HG03565 (cell line): ENCODE results near the gene ZBTB2.
"Not testable (repeated sequence)": the region's sequence is repeated elsewhere in the genome, so short reads cannot be mapped to it uniquely, and the experiment has no call there.

ENCODE experiments used
- ATAC-seq: cut with Tn5 transposase; IDR thresholded peaks from one replicate; pipeline ENCODE4 v1.9.1; 2021; ENCODE audit warnings: mild to moderate bottlenecking, moderate library complexity; ENCODE audit not compliant: unreplicated experiment

The ZBTB2 gene

DNA sequence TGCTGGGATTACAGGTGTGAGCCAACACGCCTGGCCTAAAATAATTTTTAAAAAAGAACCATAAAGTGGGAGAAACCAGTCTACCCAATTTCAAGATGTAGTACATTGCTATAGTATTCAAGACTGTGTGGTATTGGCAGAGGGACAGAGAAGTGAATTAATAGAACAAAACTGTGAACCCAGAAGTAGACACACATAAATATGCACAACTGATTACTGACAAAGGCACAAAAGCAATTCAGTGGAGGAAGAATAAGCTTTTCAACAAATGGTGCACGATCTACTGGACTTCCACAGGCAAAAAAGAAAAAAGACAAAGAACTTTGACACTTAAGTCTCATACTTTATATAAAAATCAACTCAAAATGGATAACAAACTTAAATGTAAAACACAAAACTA is 15.5 kb downstream of the ZBTB2 start:
- no peak for ATAC-seq

DNA sequence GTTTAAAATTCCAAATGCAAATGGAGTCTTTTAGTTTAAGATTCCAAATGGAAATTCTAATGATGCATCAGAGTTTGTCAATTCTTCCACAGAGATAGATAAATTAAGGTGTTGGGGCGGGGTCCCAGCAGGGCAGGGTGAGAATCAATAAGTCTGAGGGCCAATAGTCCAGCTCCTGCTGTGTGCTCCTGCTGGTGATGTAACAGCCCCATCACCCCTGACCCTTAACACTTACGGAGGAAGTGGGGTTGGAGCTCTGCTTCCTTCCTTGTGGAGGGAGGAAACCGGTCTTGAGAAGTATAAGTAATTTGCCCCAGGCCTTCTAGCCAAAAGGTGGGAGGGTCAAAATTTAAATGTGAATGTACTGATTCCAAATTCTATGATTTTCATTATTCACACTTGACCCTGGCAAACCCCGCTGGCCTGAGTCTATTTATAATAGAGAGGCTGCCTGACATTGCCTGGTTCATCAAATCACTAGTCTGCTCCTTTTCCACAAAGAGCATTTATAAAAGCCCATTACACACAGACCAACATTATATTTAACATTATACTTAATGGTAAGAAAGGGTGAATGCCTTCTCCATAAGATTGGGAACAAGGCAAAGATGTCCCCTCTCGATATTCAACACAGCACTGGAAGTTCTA is 17.2 kb downstream of the ZBTB2 start:
- no peak for ATAC-seq

DNA sequence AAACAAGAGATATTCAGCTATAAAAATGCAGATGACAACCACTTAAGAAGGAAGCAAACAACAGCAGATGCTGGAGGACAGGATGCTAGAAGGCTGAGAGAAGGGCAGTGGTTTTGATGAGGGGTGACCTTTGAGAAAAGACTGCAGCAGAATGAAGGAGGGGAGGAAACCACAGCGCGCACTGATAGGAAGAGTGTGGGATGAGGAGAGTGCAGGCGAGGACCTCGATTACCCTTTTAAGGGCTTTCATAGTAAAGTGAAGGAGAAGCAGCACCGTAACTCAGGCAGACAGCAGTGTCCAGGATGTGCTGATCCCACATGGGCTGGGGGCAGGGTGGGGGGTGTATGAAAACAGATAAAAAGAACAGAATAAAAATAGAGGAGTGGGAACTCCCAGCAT is 19.2 kb downstream of the ZBTB2 start:
- no peak for ATAC-seq

DNA sequence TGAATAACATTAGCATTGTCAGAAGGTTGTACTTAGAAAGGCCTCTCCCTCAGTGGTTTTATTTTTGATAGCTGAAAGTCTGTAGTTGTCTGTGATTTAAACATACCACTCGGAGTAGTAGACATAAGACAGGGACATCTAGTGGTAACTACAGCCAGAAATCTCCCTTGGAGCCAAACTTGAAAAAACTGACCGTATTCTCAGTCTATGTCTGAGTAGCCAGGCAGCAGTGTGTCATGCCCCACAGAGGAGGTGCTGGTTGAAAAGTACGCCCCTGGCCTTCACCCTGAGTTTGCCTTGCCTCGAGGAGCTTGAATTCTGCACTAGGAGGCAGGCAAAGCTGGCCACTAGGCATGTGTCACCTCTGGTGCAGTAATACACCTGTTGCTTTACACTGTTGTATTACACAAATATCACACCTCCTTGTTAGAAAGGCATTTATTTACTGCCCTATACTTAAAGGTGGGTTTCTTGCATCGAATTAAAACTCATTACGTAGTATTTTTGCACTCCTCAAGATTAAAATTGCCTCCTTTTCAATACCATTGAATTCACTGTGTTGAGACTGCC is 20.8 kb downstream of the ZBTB2 start:
- ATAC-seq: no peak

DNA sequence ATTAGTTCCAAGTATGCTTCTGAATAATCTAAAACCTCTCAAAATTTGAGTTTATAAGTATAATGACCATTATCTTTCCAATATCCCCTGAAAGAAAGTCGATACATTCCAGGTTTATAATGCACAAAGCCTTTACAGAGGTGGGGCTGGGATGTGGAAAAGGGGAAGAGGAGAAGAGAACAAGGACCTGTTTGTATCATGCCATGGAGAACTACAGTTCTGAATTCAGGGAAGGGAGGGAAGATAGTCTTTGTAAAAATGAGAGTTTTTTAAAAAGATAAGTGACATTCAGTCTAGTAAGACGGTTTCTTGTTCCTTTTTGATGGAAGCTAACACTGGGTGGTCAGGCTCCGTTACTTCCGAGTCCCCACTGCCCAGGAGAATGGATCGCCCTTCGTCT is 26.1 kb downstream of the ZBTB2 start:
- no peak for ATAC-seq

DNA sequence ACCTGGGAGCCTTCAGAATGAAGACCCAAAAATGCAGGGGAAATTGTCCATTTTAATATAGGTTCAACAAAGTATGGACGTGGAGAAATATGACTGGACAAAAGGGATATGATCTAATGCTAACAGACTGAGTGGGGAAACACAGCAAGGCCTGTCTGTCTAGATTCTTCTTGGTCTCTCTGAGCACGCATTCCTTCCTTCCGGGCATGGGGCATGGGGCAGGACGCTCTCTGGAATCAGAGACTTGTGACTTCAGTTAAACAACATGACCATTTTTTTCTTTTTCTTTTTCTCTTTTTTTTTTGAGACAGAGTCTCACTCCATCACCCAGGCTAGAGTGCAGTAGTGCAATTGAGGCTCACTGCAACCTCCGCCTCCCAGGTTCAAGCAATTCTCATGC is 31.9 kb downstream of the ZBTB2 start:
- ATAC-seq: no peak

DNA sequence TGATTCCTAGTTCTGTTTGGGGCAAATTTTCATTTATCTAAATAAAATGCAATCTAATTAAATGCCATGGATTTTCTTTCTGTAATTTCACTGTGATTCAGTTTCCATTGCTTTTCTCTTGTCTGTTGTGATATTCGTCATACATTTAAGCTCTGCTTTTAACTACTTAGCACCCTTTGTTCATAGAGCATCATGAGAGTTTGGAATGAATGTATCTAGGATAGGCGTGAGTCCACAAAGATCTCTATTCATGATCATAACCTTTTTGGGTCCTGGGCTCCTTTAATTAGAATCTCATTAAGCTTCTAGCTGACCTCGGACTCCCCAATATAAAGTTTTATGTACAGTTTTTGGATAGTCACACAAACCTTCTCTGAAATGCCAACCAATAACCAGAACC is 32.9 kb downstream of the ZBTB2 start:
- no peak for ATAC-seq

DNA sequence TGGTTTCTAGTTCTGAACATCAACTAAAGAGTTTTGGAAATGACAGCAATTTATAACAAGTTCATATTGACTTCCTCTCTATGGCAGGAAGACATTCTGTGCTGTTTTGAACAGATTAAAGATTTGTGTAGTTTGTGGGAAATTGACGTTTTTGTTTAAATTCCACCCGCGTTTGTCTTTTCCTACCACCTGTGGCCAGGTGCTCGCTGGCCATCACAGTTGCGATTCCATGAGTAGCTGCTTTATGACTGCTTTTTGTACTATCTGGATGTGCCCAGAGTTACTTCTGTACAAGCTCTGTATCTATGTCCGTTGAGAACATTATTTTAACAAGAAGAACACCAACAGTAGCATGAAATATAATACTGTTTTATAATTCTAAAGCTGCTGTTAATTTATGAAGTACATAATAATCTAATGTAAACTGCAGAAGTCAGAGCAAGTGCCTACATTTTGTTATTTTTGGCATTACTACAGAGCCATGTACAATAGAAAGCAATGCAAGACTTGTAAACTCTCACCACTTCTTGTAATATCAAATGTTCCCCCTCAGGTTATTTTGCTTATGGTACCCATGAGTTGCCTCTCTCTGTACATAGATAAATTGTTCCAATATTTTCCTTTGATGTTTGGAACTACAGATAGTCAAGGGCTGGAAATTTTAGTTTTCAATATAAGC is 33.5 kb downstream of the ZBTB2 start:
- ATAC-seq: no peak

DNA sequence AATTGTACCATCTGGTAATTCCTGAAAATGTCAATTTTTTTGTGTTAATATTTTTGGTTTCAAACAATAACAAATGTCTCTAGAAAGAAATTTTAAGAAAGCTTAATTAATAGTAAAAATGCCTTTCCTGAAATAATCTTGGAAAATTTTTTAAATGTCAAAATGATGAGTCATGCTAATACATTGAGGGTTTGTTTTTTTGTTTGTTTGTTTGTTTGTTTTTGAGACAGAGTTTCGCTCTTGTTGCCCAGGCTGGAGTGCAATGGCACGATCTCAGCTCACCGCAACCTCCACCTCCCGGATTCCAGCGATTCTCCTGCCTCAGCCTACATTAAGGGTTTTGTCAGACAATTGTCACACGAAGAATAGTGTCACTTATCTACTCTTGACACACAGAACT is 34.4 kb downstream of the ZBTB2 start:
- not testable (repeated sequence) for ATAC-seq

DNA sequence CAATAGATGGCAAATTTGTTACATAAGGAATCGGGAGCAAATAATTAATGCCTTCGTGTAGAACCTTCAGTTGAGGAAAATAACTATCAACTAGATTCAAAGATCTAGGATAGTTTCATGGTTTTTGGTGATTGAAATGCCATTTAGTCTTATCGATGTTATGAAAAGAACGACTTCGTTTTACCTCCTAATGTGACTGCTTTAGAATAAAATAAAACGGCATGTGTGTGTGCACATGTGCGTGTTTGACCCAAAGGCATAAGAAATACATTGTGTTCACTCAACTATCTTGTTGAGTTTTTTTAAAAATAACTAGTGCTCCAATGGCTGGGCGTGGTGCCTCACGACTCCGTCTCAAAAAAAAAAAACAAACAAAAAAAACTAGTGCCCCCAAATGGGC is 37.6 kb downstream of the ZBTB2 start:
- no peak for ATAC-seq

DNA sequence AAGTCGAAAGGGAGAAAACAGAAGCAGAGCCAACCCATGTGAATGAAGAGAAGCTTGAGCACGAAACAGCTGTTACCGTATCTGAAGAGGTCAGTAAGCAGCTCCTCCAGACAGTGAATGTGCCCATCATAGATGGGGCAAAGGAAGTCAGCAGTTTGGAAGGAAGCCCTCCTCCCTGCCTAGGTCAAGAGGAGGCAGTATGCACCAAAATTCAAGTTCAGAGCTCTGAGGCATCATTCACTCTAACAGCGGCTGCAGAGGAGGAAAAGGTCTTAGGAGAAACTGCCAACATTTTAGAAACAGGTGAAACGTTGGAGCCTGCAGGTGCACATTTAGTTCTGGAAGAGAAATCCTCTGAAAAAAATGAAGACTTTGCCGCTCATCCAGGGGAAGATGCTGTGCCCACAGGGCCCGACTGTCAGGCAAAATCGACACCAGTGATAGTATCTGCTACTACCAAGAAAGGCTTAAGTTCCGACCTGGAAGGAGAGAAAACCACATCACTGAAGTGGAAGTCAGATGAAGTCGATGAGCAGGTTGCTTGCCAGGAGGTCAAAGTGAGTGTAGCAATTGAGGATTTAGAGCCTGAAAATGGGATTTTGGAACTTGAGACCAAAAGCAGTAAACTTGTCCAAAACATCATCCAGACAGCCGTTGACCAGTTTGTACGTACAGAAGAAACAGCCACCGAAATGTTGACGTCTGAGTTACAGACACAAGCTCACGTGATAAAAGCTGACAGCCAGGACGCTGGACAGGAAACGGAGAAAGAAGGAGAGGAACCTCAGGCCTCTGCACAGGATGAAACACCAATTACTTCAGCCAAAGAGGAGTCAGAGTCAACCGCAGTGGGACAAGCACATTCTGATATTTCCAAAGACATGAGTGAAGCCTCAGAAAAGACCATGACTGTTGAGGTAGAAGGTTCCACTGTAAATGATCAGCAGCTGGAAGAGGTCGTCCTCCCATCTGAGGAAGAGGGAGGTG is 38.7 kb downstream of the ZBTB2 start:
- ATAC-seq: no peak

DNA sequence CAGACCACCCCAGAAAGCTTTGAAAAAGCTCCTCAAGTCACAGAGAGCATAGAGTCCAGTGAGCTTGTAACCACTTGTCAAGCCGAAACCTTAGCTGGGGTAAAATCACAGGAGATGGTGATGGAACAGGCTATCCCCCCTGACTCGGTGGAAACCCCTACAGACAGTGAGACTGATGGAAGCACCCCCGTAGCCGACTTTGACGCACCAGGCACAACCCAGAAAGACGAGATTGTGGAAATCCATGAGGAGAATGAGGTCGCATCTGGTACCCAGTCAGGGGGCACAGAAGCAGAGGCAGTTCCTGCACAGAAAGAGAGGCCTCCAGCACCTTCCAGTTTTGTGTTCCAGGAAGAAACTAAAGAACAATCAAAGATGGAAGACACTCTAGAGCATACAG is 39.6 kb downstream of the ZBTB2 start:
- no peak for ATAC-seq

DNA sequence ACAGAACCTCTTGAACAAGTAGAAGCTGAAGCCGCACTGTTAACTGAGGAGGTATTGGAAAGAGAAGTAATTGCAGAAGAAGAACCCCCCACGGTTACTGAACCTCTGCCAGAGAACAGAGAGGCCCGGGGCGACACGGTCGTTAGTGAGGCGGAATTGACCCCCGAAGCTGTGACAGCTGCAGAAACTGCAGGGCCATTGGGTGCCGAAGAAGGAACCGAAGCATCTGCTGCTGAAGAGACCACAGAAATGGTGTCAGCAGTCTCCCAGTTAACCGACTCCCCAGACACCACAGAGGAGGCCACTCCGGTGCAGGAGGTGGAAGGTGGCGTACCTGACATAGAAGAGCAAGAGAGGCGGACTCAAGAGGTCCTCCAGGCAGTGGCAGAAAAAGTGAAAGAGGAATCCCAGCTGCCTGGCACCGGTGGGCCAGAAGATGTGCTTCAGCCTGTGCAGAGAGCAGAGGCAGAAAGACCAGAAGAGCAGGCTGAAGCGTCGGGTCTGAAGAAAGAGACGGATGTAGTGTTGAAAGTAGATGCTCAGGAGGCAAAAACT is 40.1 kb downstream of the ZBTB2 start:
- ATAC-seq: no peak

DNA sequence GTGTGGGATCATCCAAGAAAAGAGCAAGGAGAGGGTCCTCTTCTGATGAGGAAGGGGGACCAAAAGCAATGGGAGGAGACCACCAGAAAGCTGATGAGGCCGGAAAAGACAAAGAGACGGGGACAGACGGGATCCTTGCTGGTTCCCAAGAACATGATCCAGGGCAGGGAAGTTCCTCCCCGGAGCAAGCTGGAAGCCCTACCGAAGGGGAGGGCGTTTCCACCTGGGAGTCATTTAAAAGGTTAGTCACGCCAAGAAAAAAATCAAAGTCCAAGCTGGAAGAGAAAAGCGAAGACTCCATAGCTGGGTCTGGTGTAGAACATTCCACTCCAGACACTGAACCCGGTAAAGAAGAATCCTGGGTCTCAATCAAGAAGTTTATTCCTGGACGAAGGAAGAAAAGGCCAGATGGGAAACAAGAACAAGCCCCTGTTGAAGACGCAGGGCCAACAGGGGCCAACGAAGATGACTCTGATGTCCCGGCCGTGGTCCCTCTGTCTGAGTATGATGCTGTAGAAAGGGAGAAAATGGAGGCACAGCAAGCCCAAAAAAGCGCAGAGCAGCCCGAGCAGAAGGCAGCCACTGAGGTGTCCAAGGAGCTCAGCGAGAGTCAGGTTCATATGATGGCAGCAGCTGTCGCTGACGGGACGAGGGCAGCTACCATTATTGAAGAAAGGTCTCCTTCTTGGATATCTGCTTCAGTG is 40.8 kb downstream of the ZBTB2 start:
- no peak for ATAC-seq

DNA sequence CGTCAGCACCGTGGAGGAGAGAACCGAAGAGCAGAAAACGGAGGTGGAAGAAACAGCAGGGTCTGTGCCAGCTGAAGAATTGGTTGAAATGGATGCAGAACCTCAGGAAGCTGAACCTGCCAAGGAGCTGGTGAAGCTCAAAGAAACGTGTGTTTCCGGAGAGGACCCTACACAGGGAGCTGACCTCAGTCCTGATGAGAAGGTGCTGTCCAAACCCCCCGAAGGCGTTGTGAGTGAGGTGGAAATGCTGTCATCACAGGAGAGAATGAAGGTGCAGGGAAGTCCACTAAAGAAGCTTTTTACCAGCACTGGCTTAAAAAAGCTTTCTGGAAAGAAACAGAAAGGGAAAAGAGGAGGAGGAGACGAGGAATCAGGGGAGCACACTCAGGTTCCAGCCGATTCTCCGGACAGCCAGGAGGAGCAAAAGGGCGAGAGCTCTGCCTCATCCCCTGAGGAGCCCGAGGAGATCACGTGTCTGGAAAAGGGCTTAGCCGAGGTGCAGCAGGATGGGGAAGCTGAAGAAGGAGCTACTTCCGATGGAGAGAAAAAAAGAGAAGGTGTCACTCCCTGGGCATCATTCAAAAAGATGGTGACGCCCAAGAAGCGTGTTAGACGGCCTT is 41.6 kb downstream of the ZBTB2 start:
- ATAC-seq: no peak

DNA sequence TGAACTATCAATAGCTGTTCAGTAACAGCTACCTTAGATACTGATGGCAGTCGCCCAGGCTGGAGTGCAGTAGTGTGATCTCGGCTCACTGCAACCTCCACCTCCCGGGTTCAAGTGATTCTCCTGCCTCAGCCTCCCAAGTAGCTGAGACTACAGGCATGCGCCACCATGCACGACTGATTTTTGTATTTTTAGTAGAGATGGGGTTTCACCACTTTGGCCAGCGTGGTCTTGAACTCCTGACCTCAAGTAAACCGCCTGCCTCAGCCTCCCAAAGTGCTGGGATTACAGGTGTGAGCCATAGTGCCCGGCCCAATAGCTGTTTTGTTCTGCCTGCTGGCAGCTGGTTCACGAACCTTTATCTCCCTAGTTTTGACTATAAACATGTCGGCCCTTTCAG is 48.6 kb downstream of the ZBTB2 start:
- ATAC-seq: not testable (repeated sequence)

DNA sequence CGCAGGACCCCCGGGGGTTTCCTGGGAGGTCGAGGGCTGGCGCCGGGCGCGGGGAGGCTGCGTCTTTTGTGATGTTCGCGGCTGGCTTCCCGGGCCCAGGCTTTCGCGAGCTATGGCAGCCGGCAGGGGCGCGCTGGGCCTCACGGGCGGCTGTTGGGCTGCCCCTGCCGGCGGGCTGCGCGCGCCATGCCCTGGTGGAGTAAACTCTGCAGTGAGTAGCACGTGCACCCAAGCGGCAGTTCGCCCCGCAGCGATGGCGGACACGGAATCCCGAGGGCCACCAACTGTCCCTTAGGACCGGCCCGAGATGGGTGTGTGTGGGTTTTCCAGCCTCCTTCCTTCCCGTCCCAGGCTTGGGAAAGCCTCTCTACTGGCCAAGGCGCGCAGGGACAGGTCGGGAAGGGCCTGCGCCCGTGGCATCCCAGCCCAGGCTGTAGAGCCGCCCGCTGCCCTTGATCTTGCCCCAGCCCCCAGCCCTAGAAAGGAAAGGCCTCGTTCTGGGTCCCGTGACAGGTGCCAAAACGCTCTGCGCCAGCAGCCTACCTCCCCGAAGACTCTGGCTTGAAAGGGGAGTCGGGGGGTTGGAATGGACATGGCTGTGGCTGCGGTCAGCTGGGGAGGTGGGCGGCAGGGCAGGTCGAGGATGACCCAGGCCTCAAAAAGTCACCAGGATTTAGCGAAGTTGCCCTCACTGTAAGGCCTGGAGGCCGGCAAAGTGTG is 49.7 kb downstream of the ZBTB2 start:
- ATAC-seq: no peak

DNA sequence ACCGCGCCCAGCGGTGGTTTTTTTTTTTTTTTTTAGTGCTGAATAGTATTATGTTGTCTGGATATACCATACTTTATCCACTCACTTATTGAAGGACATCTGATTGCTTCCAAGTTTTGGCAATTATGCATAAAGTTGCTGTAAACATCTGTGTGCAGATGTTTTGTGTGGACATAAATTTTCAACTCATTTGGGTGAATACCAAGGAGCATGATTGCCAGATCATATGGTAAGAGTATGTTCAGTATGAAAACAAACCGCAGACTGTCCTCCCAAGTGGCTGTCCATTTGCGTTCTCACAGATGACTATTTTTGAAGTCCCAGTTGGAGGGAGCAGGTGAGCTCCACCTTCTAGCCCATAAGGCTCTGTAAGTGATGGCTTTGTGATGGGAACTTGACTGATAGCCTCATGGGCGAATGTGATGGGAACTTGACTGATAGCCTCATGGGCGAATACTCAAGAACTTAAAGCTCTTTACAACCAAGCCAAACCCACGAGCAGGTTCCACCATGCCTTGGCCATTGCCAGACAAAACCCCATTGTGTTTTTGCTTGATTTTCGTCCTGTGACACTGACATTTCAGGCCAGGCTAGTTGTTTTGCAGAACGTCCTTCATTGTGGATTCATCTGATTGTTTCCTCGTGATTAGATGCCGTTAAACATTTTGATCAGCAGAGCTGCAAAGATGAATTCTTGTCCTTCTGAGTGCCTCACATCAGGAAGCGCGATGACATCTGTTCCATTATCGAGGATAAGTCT is 51.0 kb downstream of the ZBTB2 start:
- ATAC-seq: no peak

DNA sequence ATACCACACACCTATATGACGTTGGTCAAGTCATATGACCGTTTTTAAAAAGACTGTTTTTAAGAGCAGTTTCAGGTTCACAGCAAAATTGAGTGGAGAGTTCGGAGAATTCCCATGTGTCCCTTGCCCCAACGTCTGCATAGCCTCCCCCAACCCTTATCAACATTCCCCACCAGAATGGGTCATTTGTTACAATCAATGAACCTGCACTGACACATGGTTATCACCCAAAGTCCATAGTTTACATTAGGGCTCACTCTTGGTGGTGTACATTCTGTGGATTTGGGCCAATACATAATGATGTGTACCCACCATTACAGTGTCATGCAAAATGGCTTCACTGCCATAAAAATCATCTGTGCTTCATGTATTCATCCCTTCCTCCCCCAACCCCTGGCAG is 52.0 kb downstream of the ZBTB2 start:
- no peak for ATAC-seq
